OCI-LY3 (cell line): ENCODE data around the gene PCBP3.

ENCODE experiments used
- EZH2phosphoT487 ChIP-seq: fragments of 200-600 bp; shearing (Covaris generic); IDR thresholded peaks from 2 replicates; pipeline ENCODE4 v1.6.1; 2018; ENCODE audit warnings: antibody characterized with exemption, mixed run types, low read depth
- TF ChIP-seq, protein P1 (sequence below): fragments of 200-600, 300-600 bp; sonication (generic); IDR thresholded peaks from 2 replicates; pipeline ENCODE4 v1.5.1; 2014; ENCODE audit warnings: antibody characterized with exemption, low read length, low read depth

DNA sequence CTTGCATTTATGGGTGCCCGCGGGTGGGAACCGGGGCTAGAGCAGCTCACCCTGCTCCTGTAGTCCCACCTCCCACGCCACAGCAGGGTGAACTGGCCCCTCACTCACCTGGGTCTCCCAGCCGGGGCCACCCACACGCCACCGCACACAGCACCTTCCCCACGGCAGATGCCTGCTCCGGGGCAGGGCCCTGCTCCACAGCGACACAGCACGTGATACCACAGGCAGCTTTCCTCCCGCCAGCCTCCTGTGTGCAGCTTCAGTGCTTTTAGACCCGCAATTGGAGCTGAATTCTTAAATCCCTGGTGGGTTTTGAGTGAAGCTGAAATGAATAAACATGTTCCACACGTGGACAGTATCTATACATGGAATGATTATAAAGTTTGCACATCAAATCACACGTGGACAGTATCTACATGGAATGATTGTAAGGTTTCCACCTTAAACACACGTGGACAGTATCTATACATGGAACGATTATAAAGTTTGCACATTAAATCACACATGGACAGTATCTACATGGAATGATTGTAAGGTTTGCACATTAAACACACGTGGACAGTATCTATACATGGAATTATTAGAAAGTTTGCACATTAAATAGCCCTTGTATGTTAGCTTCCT lies 245.0 kb downstream of the PCBP3 start:
- TF ChIP-seq, protein P1, sequence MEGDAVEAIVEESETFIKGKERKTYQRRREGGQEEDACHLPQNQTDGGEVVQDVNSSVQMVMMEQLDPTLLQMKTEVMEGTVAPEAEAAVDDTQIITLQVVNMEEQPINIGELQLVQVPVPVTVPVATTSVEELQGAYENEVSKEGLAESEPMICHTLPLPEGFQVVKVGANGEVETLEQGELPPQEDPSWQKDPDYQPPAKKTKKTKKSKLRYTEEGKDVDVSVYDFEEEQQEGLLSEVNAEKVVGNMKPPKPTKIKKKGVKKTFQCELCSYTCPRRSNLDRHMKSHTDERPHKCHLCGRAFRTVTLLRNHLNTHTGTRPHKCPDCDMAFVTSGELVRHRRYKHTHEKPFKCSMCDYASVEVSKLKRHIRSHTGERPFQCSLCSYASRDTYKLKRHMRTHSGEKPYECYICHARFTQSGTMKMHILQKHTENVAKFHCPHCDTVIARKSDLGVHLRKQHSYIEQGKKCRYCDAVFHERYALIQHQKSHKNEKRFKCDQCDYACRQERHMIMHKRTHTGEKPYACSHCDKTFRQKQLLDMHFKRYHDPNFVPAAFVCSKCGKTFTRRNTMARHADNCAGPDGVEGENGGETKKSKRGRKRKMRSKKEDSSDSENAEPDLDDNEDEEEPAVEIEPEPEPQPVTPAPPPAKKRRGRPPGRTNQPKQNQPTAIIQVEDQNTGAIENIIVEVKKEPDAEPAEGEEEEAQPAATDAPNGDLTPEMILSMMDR, result no peak
- TF ChIP-seq EZH2phosphoT487, result no peak
